Karpas-422 (cell line): ENCODE data around the gene NELFCD. TPM values are rescaled to one million over a fixed set of nuclear protein-coding genes. Genes with fewer than 3 reads are reported as not detected.

ENCODE experiments used
- DNase-seq: peaks from one replicate; pipeline ENCODE4 v3.0.0-alpha.2; 2015
- H2AFZ ChIP-seq: fragments of 200-600 bp; sonication (generic); 2 replicates; pipeline ENCODE4 v1.6.1; 2014; ENCODE audit warnings: antibody characterized with exemption, low read length, mixed read lengths
- H3K27ac ChIP-seq: fragments of 200-600 bp; sonication (generic); 2 replicates; pipeline ENCODE4 v1.5.1; 2014; ENCODE audit warnings: mild to moderate bottlenecking, low read length, moderate library complexity
- H3K27me3 ChIP-seq: fragments of 200-600 bp; sonication (generic); 2 replicates; pipeline ENCODE4 v1.6.1; 2014; ENCODE audit warnings: low read length, mixed read lengths
- H3K36me3 ChIP-seq: fragments of 200-600 bp; sonication (generic); 2 replicates; pipeline ENCODE4 v1.6.1; 2014; ENCODE audit warnings: low read length, mixed read lengths; ENCODE audit not compliant: insufficient read depth
- H3K4me1 ChIP-seq: fragments of 200-600 bp; sonication (generic); 2 replicates; pipeline ENCODE4 v1.6.1; 2014; ENCODE audit warnings: mild to moderate bottlenecking, low read length, mixed read lengths
- H3K4me2 ChIP-seq: fragments of 200-600 bp; sonication (generic); 2 replicates; pipeline ENCODE4 v1.6.1; 2014; ENCODE audit warnings: low read length, low read depth, mild to moderate bottlenecking; ENCODE audit not compliant: poor library complexity, severe bottlenecking
- H3K4me3 ChIP-seq: fragments of 200-600 bp; sonication (generic); 2 replicates; pipeline ENCODE4 v1.5.1; 2014; ENCODE audit warnings: mild to moderate bottlenecking, antibody characterized with exemption, low read length, mixed read lengths
- H3K79me2 ChIP-seq: fragments of 200-600 bp; sonication (generic); 2 replicates; pipeline ENCODE4 v1.6.1; 2014; ENCODE audit warnings: mild to moderate bottlenecking, low read length, mixed read lengths
- H3K9ac ChIP-seq: fragments of 200-600 bp; sonication (generic); 2 replicates; pipeline ENCODE4 v1.6.0; 2014; ENCODE audit warnings: low read length
- H3K9me2 ChIP-seq: fragments of 200-600 bp; sonication (generic), shearing (Covaris generic); replicated peaks from 2 replicates; pipeline ENCODE4 v1.6.0; 2014; ENCODE audit warnings: mild to moderate bottlenecking, low read length, moderate library complexity; ENCODE audit not compliant: insufficient read depth
- H3K9me3 ChIP-seq: fragments of 300-700, 200-600 bp; sonication (generic); 2 replicates; pipeline ENCODE4 v1.6.1; 2014; ENCODE audit warnings: low read length, mixed read lengths
- H4K20me1 ChIP-seq: fragments of 200-600 bp; sonication (generic); 2 replicates; pipeline ENCODE4 v1.6.1; 2014; ENCODE audit warnings: mild to moderate bottlenecking, antibody characterized with exemption, low read length, low read depth; ENCODE audit not compliant: insufficient read depth
- total RNA-seq: library from RNA; depleted of rRNA; stranded (reverse); fragments of >200 nt; shearing (Covaris generic); gene quantifications from 2 replicates; pipeline ENCODE4 v1.2.3, GENCODE V29; 2014; ENCODE audit warnings: low replicate concordance

Gene NELFCD
- total RNA-seq, 1 experiment from 2014 or later: 51.3 TPM

GRCh38 chr20:59025086-59025485, 44.0 kb downstream of the NELFCD start:
- Histone ChIP-seq H3K79me2 (peaks cover 44% of the 10 kb centered on the region), H2AFZ (no peak overlapping the region), H3K27ac (no peak overlapping the region), H3K27me3 (no peaks in the 10 kb centered on the region), H3K9ac (no peak overlapping the region), H3K4me2 (no peak overlapping the region), H4K20me1 (peaks cover 10% of the 10 kb centered on the region; the same call in 1 of the 2 replicates), H3K4me3 (no peak overlapping the region), H3K9me2 (no peaks in the 10 kb centered on the region), H3K9me3 (no peaks in the 10 kb centered on the region), H3K36me3 (peaks cover 60% of the 10 kb centered on the region), H3K4me1 (peaks cover 16% of the 10 kb centered on the region)
- no peak for DNase-seq

DNA sequence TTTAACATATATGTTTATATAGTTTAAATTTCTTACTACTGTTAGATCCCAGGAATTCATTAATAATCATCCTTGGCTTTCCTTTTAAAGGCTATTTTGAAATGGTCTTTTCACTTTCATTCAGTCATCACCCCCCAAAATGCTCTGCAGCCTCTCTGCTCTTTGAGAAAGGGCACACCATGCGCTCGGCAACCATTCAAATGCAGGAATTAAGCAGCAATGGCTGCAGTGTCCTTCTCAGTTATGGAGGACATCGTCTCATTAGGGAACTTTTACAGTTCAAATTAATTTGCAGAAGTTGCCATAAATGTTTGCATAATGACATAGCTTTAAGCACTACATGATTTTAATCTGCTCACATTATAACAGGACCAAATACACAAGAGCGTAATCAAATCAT, 44.5 kb downstream of the NELFCD start:
- Histone ChIP-seq H3K27me3 (no peaks in the 10 kb centered on the region), H3K27ac (no peak overlapping the region), H3K4me2 (no peak overlapping the region), H3K79me2 (peaks cover 48% of the 10 kb centered on the region), H3K4me1 (peaks cover 20% of the 10 kb centered on the region), H3K4me3 (no peak overlapping the region), H4K20me1 (peaks cover 10% of the 10 kb centered on the region; the same call in 1 of the 2 replicates), H2AFZ (no peak overlapping the region), H3K9me2 (no peaks in the 10 kb centered on the region), H3K9me3 (no peaks in the 10 kb centered on the region), H3K9ac (no peak overlapping the region), H3K36me3 (peaks cover 64% of the 10 kb centered on the region)
- DNase-seq: no peak

- Histone ChIP-seq H3K9ac (no peak overlapping the region), H2AFZ (no peak overlapping the region), H3K9me2 (no peaks in the 10 kb centered on the region), H3K4me2 (no peak overlapping the region), H3K27me3 (no peaks in the 10 kb centered on the region), H4K20me1 (peaks cover 19% of the 10 kb centered on the region; the same call in 1 of the 2 replicates), H3K4me1 (peaks cover 31% of the 10 kb centered on the region), H3K79me2 (peaks cover 64% of the 10 kb centered on the region), H3K27ac (no peak overlapping the region), H3K9me3 (no peaks in the 10 kb centered on the region), H3K4me3 (no peak overlapping the region), H3K36me3 (peaks cover 70% of the 10 kb centered on the region)
- DNase-seq: no peak
These were observed 46.1 kb downstream of the NELFCD start for GRCh38 chr20:59026904-59027740.

- Histone ChIP-seq H3K9me3 (no peaks in the 10 kb centered on the region), H4K20me1 (peaks cover 19% of the 10 kb centered on the region; the same call in 1 of the 2 replicates), H3K9me2 (no peaks in the 10 kb centered on the region), H3K4me3 (no peak overlapping the region), H3K36me3 (peaks cover 65% of the 10 kb centered on the region), H3K9ac (no peak overlapping the region), H3K27me3 (no peaks in the 10 kb centered on the region), H3K4me2 (no peak overlapping the region), H2AFZ (no peak overlapping the region), H3K4me1 (peaks cover 35% of the 10 kb centered on the region), H3K79me2 (peaks cover 64% of the 10 kb centered on the region), H3K27ac (no peak overlapping the region)
- no peak for DNase-seq
These were observed 46.8 kb downstream of the NELFCD start for GRCh38 chr20:59027741-59028320.

- Histone ChIP-seq H3K4me1 (peaks cover 45% of the 10 kb centered on the region), H3K27me3 (no peaks in the 10 kb centered on the region), H3K4me2 (peak overlapping the region; percentile 35), H3K79me2 (peaks cover 68% of the 10 kb centered on the region), H3K9ac (0 out of 2 replicates have a peak overlapping the region, but pooled peaks have one; percentile 22), H3K27ac (no peak overlapping the region), H3K4me3 (no peak overlapping the region), H3K9me2 (no peaks in the 10 kb centered on the region), H2AFZ (no peak overlapping the region), H3K36me3 (peaks cover 72% of the 10 kb centered on the region), H3K9me3 (no peaks in the 10 kb centered on the region), H4K20me1 (peaks cover 19% of the 10 kb centered on the region; the same call in 1 of the 2 replicates)
- DNase-seq: no peak
These were observed 47.8 kb downstream of the NELFCD start for GRCh38 chr20:59028812-59029211.

DNA sequence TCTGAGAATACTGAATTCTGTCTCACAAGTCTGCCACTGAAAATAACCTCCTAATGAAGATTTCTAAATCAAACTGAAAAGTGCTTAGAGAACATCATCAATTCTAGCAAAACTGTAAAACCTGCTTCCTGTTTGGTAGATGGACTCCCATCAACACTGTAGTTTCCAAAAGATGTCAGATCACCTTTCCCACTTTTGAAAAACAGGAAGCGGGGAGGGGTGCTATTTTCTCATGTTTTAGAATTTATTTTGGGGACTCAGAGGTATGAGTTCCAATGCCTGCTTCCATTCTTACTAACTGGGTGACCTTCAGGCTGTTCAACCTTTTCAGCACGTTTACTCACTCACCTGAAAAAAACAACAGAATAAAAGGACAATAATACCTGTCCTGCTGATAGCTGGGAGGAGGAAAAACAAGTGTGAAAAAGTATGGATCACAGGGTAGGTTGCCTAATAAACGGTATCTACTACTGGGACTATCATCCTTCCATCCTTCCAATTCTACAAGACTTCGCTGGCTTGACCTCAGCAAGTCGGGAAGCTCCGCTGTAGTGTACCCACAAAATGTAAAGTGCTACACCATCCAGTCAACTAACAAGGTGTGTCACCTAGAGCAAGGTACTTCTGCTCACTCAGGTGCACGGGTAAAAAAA, 50.0 kb downstream of the NELFCD start:
- Histone ChIP-seq H3K79me2 (peaks cover 64% of the 10 kb centered on the region), H3K9ac (peak overlapping the region; percentile 97), H3K9me3 (no peaks in the 10 kb centered on the region), H3K27ac (peak overlapping the region; percentile 72), H2AFZ (no peak overlapping the region), H3K4me2 (peak overlapping the region; percentile 97), H4K20me1 (peaks cover 19% of the 10 kb centered on the region; the same call in 1 of the 2 replicates), H3K4me1 (peaks cover 58% of the 10 kb centered on the region), H3K9me2 (no peaks in the 10 kb centered on the region), H3K4me3 (peak overlapping the region; percentile 95), H3K27me3 (no peaks in the 10 kb centered on the region), H3K36me3 (peaks cover 73% of the 10 kb centered on the region)
- no peak for DNase-seq

GRCh38 chr20:59031564-59032022, 50.5 kb downstream of the NELFCD start:
- Histone ChIP-seq H3K9me3 (no peaks in the 10 kb centered on the region), H3K27ac (peak overlapping the region; percentile 72), H3K4me1 (peaks cover 58% of the 10 kb centered on the region), H4K20me1 (peaks cover 19% of the 10 kb centered on the region; the same call in 1 of the 2 replicates), H3K4me3 (peak overlapping the region; percentile 95), H3K9ac (peak overlapping the region; percentile 97), H3K36me3 (peaks cover 73% of the 10 kb centered on the region), H3K9me2 (no peaks in the 10 kb centered on the region), H3K79me2 (peaks cover 62% of the 10 kb centered on the region), H3K27me3 (no peaks in the 10 kb centered on the region), H3K4me2 (peak overlapping the region; percentile 97), H2AFZ (no peak overlapping the region)
- peak; percentile 54 for DNase-seq
